HK-2 (cell line): ENCODE measurements around the gene NFYA.

Source experiments
- DNase-seq: peaks from one replicate; pipeline ENCODE4 v3.0.0-alpha.2; 2018; ENCODE audit not compliant: unreplicated experiment

The NFYA gene

DNA sequence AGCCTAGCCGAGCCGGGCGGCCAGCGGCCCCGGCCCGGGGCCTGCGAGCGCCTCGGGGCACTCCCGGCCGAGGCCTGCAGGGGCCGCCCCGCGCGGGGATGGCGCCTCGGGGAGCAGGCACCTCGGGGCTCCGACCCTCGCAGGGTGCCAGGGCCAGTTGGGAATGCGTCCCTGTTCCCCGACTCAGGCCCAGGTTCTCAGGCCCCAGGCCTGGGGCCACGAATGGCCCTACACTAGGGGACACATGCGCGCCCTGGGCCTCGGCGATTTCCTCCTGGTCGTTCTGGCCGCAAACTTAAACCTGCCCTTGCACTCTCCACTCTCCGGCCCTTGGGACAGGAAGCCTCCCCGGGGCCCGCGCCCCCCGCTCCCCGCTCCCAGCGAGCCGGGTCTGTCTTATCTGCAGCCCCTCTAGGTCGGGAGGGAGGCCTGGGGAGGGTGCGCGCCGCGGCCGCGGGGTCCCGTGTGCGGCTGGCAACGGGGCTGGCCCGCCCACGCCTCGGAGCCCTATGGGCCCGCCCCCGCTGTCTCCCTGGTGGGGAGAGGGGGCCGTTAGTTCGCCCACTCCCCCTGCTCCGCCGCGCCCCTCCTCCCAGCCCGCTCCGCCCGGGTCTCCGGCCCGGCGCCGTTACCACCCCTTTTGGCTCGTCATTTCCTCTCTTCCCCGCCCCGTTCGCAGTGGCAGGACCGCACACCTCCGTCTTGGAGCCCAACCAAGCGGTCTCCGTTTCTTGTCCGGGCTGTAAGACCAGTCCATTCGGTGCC is 611 bp downstream of the NFYA start:
- peak; percentile 79 for DNase-seq

DNA sequence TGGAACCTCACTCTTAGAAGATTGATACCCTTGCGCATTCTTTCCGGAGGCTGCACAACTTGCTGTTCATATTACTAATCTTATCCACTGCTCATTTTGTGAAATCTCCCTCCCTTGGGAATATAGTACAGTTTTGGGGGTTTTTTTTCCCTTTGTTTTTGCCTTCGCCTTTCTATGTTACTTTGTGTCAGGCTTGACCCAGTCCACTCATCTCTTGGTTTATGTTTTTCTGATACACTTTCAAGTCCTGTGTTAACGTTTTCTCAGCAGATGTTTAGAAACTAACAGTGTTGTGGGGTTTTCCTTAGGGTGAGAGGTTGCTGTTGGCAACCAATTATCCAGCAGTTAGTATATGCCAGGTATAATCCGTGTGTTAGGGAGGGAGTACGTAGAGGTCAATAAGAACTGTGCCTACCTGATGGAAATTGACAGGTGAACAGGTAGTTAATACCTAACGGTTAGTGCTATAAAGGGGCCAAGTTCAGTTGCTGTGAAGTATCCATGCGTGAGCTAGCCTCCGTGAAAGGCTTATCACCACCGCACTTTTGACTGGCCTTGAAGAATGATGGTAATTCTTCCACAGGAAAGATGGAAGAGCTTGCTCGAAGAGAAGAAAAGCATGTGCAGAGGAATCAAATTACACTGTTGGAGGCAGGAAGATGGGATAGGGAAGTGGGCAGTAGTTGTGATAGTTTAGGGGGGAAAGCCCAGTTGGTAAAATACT is 1.4 kb downstream of the NFYA start:
- DNase-seq = no peak

DNA sequence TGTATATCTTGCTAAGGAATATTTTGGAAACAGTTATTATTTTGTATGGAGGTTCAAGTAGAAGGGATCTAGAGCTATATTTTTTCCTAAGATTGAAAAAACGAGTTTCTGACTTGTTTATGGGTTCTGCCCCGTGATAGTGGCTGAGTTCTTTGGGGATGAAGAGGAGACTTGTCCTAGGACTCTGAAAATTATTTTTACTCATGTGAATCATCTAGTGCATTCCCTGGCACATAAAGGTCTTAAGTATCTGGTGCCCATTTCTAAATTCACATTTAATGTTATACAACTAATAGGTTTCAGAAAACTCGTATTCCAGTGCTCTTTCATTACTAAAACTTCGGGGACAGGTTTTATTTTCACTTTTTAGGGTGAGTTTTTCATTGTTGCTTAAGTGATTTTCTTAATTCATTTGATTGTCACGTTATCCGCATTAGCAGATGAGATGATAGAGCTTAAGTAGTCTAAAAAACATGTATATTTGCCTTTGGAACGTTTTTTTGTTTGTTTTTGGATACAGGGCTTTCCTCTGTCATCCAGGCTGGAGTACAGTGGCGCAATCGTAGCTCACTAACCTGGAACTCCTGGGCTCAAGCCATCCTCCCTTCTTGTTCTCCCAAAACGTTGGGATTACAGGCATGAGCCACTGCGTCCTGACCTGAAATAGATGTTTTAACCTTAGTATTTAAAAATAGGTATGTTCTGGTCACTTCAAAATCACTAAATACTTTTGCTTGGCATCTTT is 2.1 kb downstream of the NFYA start:
- no peak for DNase-seq

- no peak for DNase-seq
Observed at GRCh38 chr6:41075651-41076626, 3.2 kb downstream of the NFYA start.

GRCh38 chr6:41077536-41077935 is 4.8 kb downstream of the NFYA start:
- DNase-seq = no peak

DNA sequence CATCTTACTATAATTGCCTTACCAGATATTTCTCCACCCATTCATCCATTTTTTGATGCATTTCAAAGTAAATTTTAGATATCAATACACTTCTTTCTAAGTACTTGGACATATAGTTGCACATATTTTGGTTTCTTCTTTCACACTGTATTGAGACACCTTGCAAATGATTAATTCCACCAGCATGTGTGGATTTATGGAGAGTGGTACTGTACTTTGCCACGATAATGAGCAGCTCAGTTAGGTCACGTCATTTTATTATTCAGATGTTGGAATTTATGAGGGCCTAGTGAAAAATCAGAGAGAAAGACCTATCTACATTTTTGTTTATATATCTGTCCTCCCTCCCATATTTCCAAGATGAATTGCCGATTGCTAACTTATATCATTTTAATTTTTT is 5.3 kb downstream of the NFYA start:
- no peak for DNase-seq

DNA sequence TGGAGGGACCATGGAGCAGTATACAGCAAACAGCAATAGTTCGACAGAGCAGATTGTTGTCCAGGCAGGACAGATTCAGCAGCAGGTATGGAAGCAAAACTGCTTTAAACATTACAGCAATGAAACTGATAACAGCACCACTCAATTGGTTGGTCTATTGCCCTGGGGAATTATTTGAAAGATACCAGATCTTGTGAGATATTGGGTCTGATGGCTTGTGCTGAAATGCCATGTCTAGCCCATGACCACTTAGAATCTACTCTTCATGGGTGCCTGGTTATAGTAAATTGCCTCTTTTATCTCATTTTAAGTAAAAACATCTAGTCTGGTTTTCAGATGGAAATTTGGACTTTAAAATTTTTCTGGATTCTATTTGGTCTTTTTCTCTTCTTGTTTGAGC is 6.3 kb downstream of the NFYA start:
- DNase-seq = no peak

DNA sequence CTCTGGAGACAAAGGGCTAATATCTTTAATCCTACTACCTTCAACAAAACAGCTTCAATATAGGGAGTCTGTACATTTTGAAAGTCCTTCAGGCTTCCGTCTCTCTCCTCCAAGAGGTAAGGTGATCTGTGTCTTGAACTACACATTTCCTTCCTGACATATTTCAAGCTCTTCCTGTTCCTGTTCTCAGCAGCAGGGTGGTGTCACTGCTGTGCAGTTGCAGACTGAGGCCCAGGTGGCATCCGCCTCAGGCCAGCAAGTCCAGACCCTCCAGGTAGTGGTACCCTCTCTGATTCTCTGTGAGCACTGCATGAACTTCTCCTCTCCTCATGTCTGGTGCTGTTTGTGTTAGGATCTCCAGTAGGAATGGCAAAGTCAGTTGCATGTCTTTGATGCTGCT is 7.8 kb downstream of the NFYA start:
- DNase-seq = no peak

- DNase-seq = no peak
Observed at GRCh38 chr6:41083072-41083471, 10.3 kb downstream of the NFYA start.

DNA sequence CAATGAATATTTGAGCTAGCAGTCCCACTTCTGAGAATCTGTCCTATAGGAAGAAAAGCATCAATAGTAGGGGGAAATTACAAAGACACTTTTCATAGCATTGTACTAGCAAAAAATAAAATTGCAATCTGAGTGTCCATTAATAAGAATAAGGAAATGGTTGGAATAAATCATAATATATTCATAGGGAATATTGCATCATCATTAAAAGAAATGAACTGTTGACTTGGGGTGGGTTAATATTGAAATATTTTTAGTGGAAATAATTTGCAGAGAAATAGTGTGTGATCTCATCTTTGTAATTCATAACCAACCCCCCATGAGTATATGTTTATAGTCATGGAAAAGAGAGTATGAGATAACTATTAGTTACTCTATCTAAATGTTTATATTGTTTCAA is 12.4 kb downstream of the NFYA start:
- no peak for DNase-seq

- DNase-seq = no peak
Observed at GRCh38 chr6:41088451-41088850, 15.7 kb downstream of the NFYA start.

GRCh38 chr6:41090841-41091761 is 18.3 kb downstream of the NFYA start:
- no peak for DNase-seq

DNA sequence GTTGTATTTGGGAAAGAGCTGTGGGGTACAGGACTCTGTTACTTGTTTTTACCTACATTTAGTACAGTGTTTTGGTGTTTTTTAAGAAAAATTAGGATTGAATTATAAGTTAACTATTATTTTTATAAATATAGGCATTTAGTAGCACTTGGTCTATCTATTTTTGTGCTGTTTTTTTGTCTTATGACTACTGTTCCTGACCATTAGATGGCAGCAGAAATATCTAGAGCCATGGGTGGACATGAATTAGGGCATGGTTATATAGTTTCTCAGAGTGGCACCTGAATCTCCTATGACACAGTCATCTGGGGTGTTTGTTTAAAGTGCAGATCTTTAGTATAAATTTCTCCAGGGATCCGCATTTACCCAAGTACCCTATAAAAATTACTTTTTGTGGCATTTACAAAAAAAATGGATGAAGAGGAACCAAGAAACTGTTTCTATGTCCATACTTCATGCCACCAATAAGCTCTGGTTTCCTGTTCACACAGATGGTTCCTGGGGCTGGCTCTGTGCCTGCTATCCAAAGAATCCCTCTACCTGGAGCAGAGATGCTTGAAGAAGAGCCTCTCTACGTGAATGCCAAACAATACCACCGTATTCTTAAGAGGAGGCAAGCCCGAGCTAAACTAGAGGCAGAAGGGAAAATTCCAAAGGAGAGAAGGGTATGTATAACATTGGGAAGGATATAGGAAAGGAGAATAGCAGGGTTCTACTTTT is 19.8 kb downstream of the NFYA start:
- no peak for DNase-seq

- DNase-seq = no peak
Observed at GRCh38 chr6:41093729-41094128, 21.0 kb downstream of the NFYA start.

- no peak for DNase-seq
Observed at GRCh38 chr6:41097467-41098090, 24.8 kb downstream of the NFYA start.

- DNase-seq = no peak
Observed at GRCh38 chr6:41098366-41098765, 25.6 kb downstream of the NFYA start.

DNA sequence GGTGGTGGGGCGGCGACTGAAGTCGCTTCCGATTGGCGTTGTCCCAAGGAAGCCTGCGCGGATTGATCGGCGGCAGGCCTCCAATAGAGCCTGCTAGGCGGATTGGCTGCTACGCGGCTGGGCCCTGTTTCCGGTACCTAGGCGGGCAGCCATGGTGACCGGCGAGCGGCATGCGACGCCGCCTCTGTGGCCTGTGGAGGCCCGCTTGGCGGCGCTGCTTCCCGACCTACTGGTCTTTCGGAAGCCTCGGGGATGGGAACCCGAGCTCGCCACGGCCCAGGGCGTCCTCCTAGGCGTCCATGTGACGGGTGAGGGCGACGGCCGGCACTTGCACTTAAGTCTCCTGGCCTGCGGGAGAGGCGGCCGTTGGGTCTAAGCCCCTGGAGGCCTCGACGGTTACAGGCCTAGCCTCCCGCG is 28.1 kb downstream of the NFYA start:
- DNase-seq = no peak

GRCh38 chr6:41103847-41104246 is 31.1 kb downstream of the NFYA start:
- no peak for DNase-seq

- DNase-seq = no peak
Observed at GRCh38 chr6:41111017-41111416, 38.2 kb downstream of the NFYA start.
